Islet of Langerhans (tissue), 1 donor: ENCODE data around the gene NFE2L2.
"Not testable (repeated sequence)": the region's sequence is repeated elsewhere in the genome, so short reads cannot be mapped to it uniquely, and the experiment has no call there.

ENCODE experiments used
- FAIRE-seq: peaks from one replicate; lab custom pipeline; 2011; peaks lifted over from hg19 to GRCh38; lab: Jason Lieb, UNC

NFE2L2 gene

GRCh38 chr2:177190941-177191340 lies 73.6 kb downstream of the NFE2L2 start:
- no peak for FAIRE-seq

DNA sequence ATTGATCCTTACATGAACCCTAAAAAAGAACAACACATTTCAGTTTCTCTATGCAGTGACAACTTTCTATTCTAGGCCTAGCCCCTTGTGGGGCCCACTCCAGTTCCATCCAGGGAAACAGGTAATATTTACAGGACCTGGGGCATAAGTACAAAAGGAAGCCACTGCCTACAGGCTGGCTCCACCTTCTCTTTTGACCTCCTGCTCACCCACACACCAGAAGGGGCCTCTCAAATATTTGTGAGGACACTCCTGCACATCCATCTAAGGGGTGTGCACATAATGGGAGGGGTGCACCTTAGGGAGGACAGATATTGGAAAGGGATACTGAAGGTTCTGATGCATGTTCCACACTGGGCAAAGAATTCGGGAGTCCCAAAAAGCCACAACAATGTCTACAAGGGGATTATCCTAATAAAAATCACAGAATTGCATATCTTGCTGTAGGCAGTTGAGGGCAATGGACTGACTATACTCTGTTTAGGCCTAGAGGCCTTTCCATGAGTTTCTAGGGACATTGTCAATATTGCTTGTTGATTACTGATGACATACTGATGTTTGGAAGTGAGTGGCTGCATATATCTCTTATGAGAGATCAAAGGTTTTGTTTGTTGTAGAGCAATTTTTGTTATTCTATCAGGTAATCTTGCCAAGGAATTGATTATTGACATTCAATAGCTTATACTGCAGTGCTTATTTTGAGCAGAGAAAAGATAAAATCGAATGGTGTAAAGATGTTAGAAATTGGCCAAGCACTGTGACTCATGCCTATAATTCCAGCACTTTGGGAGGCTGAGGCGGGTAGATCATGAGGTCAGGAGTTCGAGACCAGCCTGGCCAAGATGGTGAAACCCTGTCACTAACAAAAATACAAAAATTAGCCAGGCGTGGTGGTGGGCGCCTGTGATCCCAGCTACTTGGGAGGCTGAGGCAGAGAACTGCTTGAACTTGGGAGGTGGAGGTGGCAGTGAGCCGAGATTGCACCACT lies 75.8 kb downstream of the NFE2L2 start:
- FAIRE-seq: no peak

- no peak for FAIRE-seq
These were observed 76.8 kb downstream of the NFE2L2 start for GRCh38 chr2:177187631-177188312.

GRCh38 chr2:177186038-177186437 lies 78.5 kb downstream of the NFE2L2 start:
- not testable (repeated sequence) for FAIRE-seq

GRCh38 chr2:177184606-177185005 lies 79.9 kb downstream of the NFE2L2 start:
- FAIRE-seq: no peak

GRCh38 chr2:177183860-177184259 lies 80.7 kb downstream of the NFE2L2 start:
- no peak for FAIRE-seq
